ENCODE data around the gene HMGCLL1.

GRCh38 chr6:55443238-55444134 is 135.5 kb downstream of the HMGCLL1 start:
- no peak for TF ChIP-seq CTCF (IDR thresholded peaks at IDR 0.05)
- TF ChIP-seq POLR2A (IDR thresholded peaks at IDR 0.05): no peak
